ENCODE measurements around the gene VGLL2.

Gene VGLL2

DNA sequence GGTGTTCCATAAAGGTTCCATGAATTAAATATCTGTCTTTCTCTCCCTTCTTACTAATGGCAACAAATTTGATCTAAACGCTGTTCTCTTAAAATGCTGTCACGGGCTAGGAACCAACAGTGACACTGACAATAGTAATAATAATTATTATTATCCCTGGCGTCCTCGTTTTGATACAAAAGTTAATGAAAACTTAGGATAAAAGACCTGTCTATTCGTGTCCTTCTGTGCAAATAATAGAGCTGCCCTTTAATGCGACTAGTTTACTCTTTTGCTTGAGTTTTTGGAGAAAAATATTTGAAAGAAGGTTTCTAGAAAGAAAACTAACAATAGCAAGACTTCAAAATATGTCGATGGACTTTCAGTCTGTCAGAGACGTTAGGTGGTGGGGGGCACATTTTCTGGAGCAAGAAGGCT lies 4.3 kb downstream of the VGLL2 start:
- no peak for DNase-seq (ENCODE audit: low read depth)

DNA sequence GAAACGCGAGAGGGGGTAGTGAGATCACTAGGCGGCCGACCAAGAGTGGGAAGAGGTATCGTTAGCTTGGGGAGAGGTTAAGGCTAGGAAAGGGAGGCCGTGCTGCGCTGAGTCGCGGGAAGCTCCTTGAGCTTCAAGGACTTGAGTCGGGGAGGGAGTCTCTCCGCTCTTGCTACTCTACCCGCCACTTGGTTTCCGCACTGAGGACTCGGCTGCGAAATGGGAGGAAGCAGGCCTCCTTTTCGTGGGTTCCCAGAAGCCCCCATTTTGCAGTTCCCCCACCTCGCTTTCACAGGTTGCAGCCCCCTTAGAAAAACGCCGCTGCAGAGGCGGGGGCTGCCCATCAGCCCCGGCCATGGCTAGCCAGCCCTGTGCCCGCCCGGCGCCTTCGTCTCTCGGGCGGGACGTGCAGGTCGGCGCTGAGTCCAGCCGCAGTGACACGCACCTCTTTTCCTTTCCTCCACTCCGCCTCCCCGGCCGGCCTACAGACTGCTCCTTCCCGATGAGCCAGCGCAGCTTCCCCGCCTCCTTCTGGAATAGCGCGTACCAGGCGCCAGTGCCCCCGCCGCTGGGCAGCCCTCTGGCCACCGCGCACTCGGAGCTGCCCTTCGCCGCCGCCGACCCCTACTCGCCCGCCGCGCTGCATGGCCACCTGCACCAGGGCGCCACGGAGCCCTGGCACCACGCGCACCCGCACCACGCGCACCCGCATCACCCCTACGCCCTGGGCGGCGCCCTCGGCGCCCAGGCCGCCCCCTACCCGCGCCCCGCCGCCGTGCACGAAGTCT lies 4.9 kb downstream of the VGLL2 start:
- no peak for DNase-seq (ENCODE audit: low read depth)

DNA sequence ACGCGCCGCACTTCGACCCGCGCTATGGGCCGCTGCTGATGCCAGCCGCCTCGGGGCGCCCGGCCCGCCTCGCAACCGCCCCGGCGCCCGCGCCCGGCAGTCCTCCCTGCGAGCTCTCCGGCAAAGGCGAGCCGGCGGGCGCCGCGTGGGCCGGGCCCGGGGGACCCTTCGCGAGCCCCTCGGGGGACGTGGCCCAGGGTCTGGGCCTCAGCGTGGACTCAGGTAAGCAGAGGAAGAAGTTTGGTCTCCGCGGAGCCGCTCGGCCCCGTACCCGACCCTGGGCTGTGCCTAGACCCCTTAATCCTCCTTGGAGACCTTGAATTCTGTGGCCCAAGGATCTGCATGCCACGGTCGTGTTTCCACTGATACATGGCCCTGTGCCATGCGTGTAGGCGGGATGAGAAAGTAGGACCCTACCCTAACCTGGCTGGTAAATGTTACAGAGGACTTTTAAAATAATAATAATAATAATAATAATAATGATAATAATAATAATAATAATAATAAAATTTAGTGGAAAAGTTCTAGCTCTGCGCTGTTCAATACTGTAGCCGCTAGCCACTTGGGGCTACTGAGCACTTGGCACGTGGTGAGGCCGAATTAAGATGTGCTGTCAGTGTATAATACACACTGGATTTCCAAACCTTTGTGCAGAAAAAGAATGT lies 5.6 kb downstream of the VGLL2 start:
- no peak for DNase-seq (ENCODE audit: low read depth)

DNA sequence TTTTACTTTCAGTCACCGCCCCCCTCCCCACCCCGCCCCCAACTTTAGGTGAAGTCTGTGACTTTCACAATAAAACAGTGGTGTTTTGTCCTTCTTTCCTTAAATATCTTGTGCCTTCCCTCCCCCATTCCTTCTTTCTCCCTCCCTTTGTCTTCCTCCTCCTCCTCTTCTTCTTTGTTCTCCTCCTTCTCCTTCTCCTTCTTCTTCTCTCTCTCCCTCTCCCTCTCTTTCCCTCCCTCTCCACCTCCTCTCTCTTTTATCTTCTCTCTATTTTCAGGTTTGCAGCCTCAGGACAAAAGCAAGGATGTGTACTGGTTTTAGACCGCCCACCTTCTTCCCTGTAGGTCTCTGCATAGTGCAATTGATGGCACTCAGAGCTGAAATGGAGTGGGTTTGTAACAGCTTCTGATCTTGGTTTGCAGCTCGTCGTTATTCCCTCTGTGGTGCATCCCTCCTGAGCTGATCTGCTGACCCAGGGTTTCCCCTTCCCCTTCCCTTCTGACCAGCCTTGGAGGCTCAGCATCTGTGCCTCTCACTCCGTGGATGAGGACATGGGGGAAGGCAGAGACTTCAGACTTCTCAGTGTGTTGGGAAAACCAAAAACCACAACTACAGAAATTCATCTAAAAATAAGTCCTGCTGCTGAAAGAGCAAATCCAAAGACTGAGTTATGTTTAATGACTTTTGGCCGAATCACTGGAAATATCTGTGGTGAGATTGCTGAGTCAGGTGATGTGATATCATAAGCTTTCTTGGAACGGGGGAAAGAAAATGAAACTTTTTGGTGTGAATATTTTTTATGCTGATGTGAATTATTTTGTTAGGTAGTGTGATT lies 6.9 kb downstream of the VGLL2 start:
- no peak for DNase-seq (ENCODE audit: low read depth)

DNA sequence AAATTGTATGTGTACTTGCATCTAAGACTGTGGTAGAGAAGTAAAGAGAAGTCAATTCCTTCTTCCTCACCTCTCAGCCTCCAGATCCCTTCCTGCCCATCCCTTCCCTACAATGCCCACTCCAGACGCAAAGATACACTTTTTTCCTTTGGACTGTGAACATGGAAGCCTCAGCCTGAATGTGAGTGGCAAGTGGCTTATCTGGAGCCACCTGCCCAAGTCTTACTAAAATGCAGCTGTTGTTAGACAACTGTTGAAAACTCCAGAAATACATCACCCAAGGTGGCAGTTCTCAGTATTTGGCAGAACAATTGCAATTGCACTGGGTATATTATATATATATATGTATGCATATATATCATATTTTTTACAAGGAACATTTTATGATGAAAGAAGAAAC lies 7.5 kb downstream of the VGLL2 start:
- no peak for DNase-seq (ENCODE audit: low read depth)

DNA sequence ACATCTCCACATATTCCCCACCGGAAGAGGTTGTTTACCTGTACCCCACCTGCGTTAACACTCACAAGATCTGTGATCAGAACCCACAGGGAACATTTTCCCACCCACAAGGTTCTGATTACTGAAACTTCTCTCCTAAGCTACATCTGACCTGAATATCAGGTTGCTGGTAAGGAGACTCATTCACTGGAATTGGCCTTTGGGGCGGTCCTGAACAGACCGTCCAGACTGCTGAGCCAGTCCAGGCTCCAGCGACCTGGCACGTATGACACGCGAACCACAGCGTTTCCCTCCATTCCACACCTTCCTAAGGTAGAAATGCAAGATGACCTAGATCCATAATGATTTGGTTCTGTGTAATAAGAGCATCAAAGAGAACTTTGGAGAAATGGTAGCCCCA lies 9.8 kb downstream of the VGLL2 start:
- DNase-seq (ENCODE audit: low read depth): no peak

DNA sequence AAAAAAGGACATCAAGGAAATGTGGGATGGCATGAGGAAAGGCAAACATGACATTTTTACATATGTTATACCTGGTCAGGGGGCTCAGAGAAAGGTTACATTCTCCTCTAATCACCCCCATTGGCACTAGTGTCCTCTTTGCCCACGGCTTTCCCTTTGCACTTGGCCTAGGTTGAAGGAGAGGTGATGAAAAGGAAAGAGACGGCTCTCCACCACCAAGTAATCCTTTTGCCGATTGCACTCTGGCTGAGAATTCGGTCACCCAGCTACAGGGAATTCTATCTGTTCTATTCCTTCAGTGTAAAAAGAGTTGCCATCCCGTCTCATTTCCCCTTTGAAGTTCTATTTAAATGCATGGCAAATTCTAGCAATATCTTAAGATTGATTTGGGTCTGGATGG lies 10.4 kb downstream of the VGLL2 start:
- no peak for DNase-seq (ENCODE audit: low read depth)

DNA sequence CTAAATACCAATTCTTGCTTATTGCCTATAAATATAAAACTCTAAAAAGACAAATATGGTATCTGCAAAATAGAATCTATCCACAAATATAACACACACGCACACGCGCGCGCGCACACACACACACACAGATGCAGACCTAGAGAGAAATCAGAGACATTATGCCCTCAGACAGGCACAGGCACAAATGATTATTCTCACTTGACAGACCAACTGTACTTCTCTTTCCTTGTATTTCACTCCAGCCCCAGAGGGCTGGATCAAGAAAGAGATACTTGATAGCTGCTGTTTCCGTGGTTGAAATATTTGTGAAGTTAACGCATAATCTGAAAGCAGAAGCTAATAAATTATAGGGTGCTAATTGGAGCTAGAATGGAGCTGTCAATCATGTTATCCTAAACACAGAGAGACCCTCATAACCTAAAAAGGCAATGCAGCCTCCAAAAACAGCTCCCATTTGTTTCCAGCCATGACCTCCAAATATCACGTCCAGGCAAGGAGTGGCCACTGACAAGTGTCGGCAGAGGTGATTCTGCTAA lies 11.5 kb downstream of the VGLL2 start:
- DNase-seq (ENCODE audit: low read depth): no peak

DNA sequence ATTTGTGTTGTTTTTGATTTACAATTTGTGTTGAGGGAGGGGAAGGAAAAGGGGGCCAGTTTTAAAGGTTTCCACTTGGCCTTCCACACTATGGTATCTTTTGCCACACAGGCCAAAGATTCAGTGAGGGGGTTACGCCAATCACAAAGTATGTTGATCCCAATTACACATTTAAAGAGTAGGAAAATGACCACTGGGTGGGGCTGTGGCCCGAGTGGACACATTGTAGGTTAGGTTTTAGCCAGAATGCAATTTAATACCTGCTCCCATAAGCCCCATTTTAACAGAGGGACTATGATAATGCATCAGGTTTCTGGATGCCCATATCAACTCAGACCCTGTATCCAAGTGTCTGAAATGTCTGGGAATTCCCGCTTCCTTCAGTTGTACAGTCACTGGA lies 15.6 kb downstream of the VGLL2 start:
- DNase-seq (ENCODE audit: low read depth): no peak

DNA sequence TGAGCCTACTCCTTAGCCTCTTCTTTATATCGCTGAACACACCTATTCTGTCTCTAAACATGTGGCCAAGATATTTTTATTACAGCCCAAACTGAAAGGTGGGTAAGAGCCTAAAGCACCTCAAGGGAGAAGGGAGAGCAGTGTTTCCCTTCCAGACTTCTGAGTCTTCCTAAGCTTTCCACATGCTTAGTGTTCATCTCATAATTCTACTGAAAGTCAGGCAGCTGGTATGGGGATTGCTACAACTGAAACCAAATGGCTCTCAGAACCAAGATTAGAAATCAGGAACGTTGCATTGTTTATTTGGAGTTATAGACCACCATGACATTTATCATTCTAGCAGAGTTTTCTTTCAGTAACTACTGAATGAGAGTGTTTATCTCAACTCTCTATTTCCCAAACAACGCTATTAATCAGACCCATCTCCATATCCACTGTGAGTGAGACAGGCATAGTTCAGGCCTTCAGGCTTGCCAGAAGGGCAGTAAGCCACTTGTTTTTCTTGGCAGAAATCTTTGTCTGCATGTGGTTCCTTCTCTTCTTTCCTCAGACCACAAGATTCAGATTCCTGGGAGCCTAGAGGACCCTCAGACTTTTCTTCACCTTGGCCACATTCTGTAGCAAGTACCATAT lies 22.8 kb downstream of the VGLL2 start:
- DNase-seq (ENCODE audit: low read depth): no peak

DNA sequence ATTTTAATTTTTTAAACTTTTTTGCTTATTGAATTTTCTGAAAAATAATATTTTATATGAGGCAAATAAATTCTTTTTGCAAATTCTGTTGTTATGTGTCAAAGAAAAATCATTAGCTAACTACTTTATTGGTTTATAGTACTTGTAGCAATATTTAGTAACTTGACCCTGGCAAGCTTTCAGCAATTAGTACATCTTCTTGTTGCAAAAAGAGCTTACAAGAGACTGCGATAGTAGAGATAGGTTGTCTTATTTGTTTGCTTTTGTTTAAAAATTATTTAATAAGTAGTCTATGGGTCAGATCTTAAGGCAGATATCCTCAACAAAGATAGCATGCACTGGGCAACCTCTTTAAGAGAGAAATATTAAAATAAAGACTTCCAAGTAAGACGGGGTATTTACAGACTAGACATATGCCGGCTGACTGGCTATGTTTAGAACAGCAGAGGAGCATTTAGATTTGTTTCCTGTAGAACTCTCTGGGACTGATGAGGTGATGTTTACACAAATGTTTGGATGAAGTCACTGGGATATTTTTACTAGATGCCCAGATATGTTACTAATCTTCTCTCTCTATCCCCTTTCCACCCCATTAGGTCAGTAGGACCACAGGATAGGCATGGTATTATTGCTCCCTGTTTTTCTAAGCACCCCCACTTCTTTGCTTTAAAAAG lies 25.0 kb downstream of the VGLL2 start:
- no peak for DNase-seq (ENCODE audit: low read depth)

DNA sequence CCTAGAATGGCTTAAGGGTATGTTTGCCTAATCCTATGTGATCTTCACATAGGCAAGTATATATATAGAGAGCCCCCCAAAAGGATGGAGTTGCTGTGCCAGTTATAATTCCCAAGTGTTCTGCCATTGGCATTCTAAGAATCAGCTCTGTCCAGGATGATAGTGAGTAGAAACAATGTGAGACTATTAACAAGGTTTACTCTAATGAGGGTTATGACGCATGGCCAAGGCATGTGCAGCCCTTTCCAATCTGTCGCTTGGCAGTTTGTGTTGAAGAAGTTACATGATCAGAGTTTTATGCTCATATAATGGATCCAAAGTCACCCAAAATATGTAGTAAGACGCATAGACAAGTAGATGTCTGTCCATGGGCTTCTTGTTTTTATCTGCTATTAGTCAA lies 33.6 kb downstream of the VGLL2 start:
- no peak for DNase-seq (ENCODE audit: low read depth)

DNA sequence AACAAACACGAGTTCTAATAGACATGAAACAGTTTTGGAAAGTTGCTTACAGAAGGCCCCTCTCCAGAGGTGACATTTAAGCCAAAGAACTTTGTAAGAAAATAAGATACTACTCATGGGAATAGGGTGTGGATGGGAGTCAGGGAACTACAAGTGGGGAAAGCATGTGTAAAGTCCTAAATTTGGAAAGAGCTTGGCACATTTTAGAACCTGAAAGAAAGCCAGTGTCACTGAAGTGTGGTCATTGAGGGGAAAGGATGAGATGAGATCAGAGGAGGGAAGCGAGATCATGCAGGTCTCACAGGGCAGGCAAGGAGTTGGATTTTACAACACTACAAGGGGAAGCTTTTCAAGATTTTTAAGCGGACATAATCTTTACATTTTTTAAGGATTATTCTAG lies 38.0 kb downstream of the VGLL2 start:
- DNase-seq (ENCODE audit: low read depth): no peak

DNA sequence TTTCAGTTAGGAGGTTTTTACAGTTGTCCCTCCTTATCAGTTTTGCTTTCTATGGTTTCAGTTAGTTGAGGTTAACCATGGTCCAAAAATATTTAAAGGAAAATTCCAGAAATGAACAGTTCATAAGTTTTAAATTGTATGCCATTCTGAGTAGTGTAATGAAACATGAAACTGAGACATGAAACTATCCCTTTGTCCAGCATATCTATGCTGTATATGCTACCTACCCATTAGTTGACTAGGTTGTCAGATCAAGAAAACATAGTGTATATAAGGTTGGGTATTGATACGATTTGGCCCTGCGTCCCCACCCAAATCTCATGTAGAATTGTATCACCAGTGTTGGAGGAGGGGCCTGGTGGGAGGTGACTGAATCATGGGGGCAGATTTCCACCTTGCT lies 39.1 kb downstream of the VGLL2 start:
- no peak for DNase-seq (ENCODE audit: low read depth)

DNA sequence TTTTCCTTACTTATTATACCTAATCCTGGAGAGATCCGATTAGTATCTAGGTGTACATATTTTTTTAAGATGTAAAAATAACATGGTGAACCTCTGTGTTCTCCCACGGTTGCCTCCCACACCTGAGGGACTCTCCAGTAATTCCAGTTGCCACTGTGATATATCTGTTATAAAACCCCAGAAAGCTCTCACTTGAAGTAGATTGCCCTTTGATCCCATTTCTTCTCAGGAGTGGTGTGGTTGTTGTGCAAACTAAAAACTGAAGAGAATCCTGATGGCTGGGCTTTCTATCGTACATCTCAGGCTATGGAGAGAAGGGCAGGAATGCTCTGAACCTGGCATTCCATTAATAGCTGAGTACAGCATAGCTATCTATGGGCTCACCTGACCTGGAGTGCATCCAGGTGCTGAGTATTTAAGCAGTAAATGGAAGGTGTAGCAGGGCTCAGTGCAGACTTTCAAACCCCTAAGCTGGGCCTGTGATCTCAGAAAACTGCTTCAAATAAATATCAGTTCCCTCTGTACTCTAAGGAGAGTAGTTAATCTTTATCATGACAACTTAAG lies 41.0 kb downstream of the VGLL2 start:
- no peak for DNase-seq (ENCODE audit: low read depth)

DNA sequence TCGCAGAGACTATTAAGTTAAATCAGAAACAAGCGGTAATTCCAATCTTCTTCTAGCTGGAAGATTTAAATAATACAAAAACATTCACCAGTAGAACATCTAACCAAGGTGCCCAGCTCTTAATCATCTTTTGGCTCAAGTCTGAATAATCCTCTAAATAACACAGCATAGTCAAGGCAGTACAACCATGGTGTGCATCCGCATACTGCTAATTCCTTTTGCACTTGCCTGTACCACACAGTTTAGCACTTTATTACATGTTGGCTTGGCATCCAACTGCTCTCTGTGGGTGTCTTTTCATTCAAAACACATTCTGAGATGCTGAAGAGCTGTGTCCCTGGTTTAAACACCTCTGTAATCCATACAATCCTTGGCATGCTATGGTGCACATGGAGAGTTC lies 42.3 kb downstream of the VGLL2 start:
- no peak for DNase-seq (ENCODE audit: low read depth)

DNA sequence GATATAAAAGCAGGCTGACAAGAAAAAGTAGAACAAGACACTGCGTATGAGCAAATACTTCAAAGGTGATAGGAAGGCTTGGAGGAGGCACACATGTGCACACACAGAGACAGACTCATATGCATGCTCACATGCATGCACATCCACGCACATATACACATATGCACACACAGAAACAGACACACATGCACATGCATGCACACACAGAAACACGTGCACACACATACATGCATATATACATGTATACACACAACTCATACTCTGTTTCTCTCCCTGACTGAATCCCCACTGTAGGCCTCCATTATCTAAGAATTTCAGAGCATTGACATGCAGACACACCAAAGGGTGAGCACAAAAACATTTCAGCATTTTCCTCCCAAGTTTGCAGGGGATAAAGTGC lies 43.7 kb downstream of the VGLL2 start:
- DNase-seq (ENCODE audit: low read depth): no peak

DNA sequence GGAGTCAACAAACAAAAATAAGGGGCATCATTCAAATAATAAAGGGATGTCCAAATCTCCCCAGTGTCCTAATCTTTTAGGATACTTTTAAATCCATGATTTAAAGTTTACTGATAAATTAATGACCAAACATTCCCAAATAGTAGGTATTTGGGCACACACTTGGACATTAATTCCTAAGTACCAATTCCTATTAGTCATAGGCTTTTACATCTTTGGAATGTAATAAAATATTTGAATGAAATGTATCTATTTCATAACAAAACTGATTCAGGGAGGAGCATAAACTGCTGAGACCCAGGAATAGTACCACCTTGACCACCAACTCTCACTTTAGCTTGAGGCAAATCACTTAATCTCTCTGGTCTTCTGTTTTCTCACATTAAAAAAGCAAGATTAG lies 44.3 kb downstream of the VGLL2 start:
- no peak for DNase-seq (ENCODE audit: low read depth)

DNA sequence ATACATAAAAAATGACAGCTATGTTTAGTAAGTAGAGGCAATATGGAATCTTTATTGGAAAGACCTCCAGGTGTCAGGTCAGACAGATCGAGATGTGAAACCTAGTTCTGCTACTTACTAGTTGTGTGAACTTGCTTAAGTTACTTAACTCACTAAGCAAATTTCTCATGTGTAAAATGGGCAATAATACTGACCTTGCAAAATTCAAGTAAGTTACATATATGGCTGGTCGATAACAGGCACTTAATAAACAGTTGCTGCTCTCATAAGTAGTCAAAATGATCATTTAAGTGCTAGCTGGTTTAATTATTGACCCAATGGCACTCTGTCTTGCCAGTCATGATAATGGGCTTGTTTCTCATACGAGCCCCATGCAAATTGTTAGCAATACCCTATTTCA lies 46.0 kb downstream of the VGLL2 start:
- no peak for DNase-seq (ENCODE audit: low read depth)

DNA sequence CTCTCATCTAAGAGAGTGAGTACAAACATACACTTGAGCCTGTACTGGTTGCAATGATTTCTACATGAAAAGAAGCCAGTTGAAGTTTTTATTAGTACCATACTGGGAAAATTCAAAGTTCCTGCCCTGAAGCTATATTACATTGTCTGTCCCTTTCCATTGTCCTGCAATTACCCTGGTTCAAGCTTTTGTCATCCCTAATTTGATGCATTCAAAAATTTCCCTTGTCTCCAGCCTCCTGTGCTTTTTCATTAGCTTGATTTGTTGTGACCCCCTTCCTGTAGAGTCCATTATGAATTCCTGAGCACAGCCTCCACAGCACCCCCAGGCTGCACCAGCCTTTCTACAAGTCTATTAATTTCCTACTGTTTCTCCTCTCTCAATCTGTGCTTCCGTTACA lies 46.4 kb downstream of the VGLL2 start:
- DNase-seq (ENCODE audit: low read depth): no peak

DNA sequence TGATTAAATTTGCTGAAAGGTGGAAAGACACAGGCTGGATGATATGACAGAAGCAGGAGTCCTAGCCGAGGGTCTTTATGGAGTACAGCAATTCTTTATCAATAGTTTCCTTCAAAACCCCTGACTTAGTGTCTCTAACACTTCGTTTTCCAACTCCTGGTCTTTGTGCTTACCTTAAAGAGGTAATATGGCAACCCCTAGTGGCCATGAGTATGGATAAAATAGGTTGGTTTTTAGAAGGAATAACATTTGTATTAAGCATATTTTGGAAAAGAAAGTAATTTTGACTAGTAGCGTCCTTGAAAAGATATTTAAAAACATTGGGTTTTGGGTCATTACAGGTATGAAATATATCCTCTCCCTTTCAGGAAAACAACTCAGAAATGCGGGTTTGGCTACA lies 51.9 kb downstream of the VGLL2 start:
- no peak for DNase-seq (ENCODE audit: low read depth)
